Skin epidermis (tissue), 12 donors: ENCODE data around the gene SNED1.
A peak's percentile ranks its signal among the peaks of the same experiment; 100 is the strongest.
"Not testable (repeated sequence)": the region's sequence is repeated elsewhere in the genome, so short reads cannot be mapped to it uniquely, and the experiment has no call there.

Experiments
- H3K27ac ChIP-seq, 21 experiments: fragments of 200-600 bp; sonication (generic) in 11 of 21; one replicate each; pipeline ENCODE4 v1.5.0; 2020; ENCODE audit warnings: mild to moderate bottlenecking in 3 of 21, inconsistent platforms in 2 of 21, moderate library complexity in 2 of 21
- H3K4me3 ChIP-seq, 7 experiments: fragments of 200-600 bp; sonication (generic) in 2 of 7; one replicate each; pipeline ENCODE4 v1.5.0; 2020; ENCODE audit warnings: inconsistent platforms in 2 of 7, mild to moderate bottlenecking in 2 of 7, moderate library complexity in 1 of 7

Gene SNED1

GRCh38 chr2:240968731-240969624 lies 29.4 kb upstream of the SNED1 start:
- H3K27ac ChIP-seq = peak overlapping the region in 9 of 21 experiments; percentile 4 to 55 (median 33)
- H3K4me3 ChIP-seq = no peak overlapping the region

- H3K27ac ChIP-seq = peak overlapping the region in 1 of 21 experiments; percentile 10
- H3K4me3 ChIP-seq = no peak overlapping the region
Observed at GRCh38 chr2:240970104-240970503, 28.3 kb upstream of the SNED1 start.

GRCh38 chr2:240970816-240971215 lies 27.6 kb upstream of the SNED1 start:
- peak overlapping the region in 5 of 21 experiments; percentile 60 to 75 (median 72) for H3K27ac ChIP-seq

GRCh38 chr2:240972201-240972600 lies 26.2 kb upstream of the SNED1 start:
- no peak overlapping the region for H3K4me3 ChIP-seq
- H3K27ac ChIP-seq = peak overlapping the region in 13 of 21 experiments; percentile 16 to 76 (median 70)

More at GRCh38 chr2:240970816-240971215, 27.6 kb upstream of the SNED1 start:
- no peak overlapping the region for H3K4me3 ChIP-seq

- no peak overlapping the region for H3K4me3 ChIP-seq
- peak overlapping the region in 19 of 21 experiments; percentile 6 to 76 (median 40) for H3K27ac ChIP-seq
Observed at GRCh38 chr2:240972636-240973521, 25.5 kb upstream of the SNED1 start.

- Histone ChIP-seq H3K4me3 (no peak overlapping the region), H3K27ac (peak overlapping the region in 3 of 21 experiments; percentile 30 to 75 (median 51))
Observed at GRCh38 chr2:240974771-240975572, 23.4 kb upstream of the SNED1 start.

GRCh38 chr2:240975903-240976302 lies 22.5 kb upstream of the SNED1 start:
- H3K27ac ChIP-seq = not testable (repeated sequence)

GRCh38 chr2:240981280-240981679 lies 17.1 kb upstream of the SNED1 start:
- H3K4me3 ChIP-seq = no peak overlapping the region
- peak overlapping the region in 1 of 21 experiments; percentile 15 for H3K27ac ChIP-seq

More at GRCh38 chr2:240975903-240976302, 22.5 kb upstream of the SNED1 start:
- not testable (repeated sequence) for H3K4me3 ChIP-seq

- Histone ChIP-seq H3K27ac (peak overlapping the region in 1 of 21 experiments; percentile 15), H3K4me3 (no peak overlapping the region)
Observed at GRCh38 chr2:240981871-240982800, 16.3 kb upstream of the SNED1 start.

GRCh38 chr2:240982821-240983281 lies 15.6 kb upstream of the SNED1 start:
- H3K4me3 ChIP-seq = no peak overlapping the region
- no peak overlapping the region for H3K27ac ChIP-seq

- Histone ChIP-seq H3K27ac (no peak overlapping the region), H3K4me3 (no peak overlapping the region)
Observed at GRCh38 chr2:240983361-240983995, 14.9 kb upstream of the SNED1 start.

- H3K27ac ChIP-seq = no peak overlapping the region
Observed at GRCh38 chr2:240983996-240984498, 14.4 kb upstream of the SNED1 start.

GRCh38 chr2:240985881-240986786 lies 12.3 kb upstream of the SNED1 start:
- Histone ChIP-seq H3K4me3 (no peak overlapping the region), H3K27ac (peak overlapping the region in 10 of 21 experiments; percentile 6 to 84 (median 36))

More at GRCh38 chr2:240983996-240984498, 14.4 kb upstream of the SNED1 start:
- H3K4me3 ChIP-seq = no peak overlapping the region

- H3K27ac ChIP-seq = peak overlapping the region in 10 of 21 experiments; percentile 6 to 84 (median 36)
- no peak overlapping the region for H3K4me3 ChIP-seq
Observed at GRCh38 chr2:240986787-240987411, 11.5 kb upstream of the SNED1 start.

GRCh38 chr2:240987588-240987987 lies 10.8 kb upstream of the SNED1 start:
- Histone ChIP-seq H3K4me3 (no peak overlapping the region), H3K27ac (peak overlapping the region in 10 of 21 experiments; percentile 4 to 84 (median 57))

GRCh38 chr2:240988146-240988545 lies 10.3 kb upstream of the SNED1 start:
- peak overlapping the region in 8 of 21 experiments; percentile 4 to 84 (median 61) for H3K27ac ChIP-seq
- H3K4me3 ChIP-seq = no peak overlapping the region
